Activated CD4-positive, alpha-beta T cell treated with anti-CD3 and anti-CD28 coated beads, Interleukin-2, amount 10 ng/mL, durations not matched to agents 24 days and 14 days (primary cell): Measurements from ENCODE around the gene ELP1. TPM values are rescaled to one million over a fixed set of nuclear protein-coding genes. Genes with fewer than 3 reads are reported as not detected.
"Not testable (repeated sequence)": the region's sequence is repeated elsewhere in the genome, so short reads cannot be mapped to it uniquely, and the experiment has no call there.

Experiments used
- DNase-seq: peaks from one replicate; pipeline ENCODE4 v3.0.0; 2022
- H3K27ac Mint-ChIP-seq: one replicate; pipeline ENCODE4 v1.8.0; 2022; ENCODE audit warnings: mild to moderate bottlenecking, mixed read lengths
- H3K27me3 Mint-ChIP-seq: one replicate; pipeline ENCODE4 v1.8.0; 2022; ENCODE audit warnings: mixed read lengths
- H3K36me3 Mint-ChIP-seq: one replicate; pipeline ENCODE4 v1.8.0; 2022; ENCODE audit warnings: low read depth, mild to moderate bottlenecking, mixed read lengths
- H3K4me1 Mint-ChIP-seq: one replicate; pipeline ENCODE4 v1.8.0; 2021; ENCODE audit warnings: mixed read lengths
- H3K4me3 Mint-ChIP-seq: one replicate; pipeline ENCODE4 v1.8.0; 2022; ENCODE audit warnings: mild to moderate bottlenecking, moderate library complexity, mixed read lengths
- H3K9me3 Mint-ChIP-seq: one replicate; pipeline ENCODE4 v1.8.0; 2021; ENCODE audit warnings: mixed read lengths
- intact Hi-C: fragments of 100-400 bp; cut with micrococcal nuclease; formaldehyde crosslinking; loops from one replicate; pipeline ENCODE4 v1.15.1; 2023
- total RNA-seq: library from RNA; stranded (reverse); gene quantifications from 2 replicates; pipeline ENCODE4 v1.2.3, GENCODE V29; 2022

The ELP1 gene
- total RNA-seq, 1 donor from 2014 or later, result 35.2 TPM

DNA sequence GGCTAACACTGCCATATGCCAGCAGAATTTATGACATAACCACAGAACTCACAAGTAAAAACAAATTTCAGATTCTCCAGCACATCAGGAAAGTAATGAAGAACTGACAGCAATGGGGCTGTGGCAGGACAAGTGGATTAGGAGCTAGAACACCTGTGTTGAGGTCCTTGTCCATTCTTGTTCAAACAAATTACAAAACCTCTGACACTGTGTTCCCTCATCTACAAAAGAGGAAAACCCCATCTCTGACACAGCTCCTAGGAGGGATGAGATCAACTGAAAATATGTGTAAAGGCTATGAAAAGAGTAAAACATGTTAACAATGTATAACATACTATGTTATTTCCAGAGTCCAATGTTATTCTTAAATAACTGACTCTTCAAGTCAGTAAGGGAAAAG, 23.5 kb downstream of the ELP1 start:
- intact Hi-C loops, result no loop called here
- Mint-ChIP-seq H3K27me3 (no peaks in the 10 kb centered on the region), H3K9me3 (no peaks in the 10 kb centered on the region), H3K36me3 (peaks cover 52% of the 10 kb centered on the region), H3K4me3 (no peak overlapping the region), H3K4me1 (peaks cover 8% of the 10 kb centered on the region), H3K27ac (no peak overlapping the region)
- DNase-seq, result no peak

DNA sequence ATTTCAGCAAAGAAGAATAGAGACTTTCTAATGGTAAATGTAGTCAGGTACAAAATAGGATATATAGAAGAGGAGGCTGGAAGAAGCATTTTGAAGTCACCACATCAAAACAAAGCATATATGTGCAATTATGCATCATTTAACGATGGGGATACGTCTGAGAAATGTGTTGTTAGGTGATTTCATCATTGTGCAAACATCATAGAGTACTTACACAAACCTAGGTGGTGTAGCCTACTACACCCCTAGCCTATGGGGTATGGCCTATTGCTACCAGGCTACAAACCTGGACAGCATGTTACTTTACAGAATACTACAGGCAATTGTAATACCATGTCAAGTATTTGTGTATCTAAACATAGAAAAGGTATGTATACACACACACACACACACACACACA, 28.4 kb downstream of the ELP1 start:
- H3K36me3 Mint-ChIP-seq, result peaks cover 59% of the 10 kb centered on the region
- H3K27me3 Mint-ChIP-seq, result no peaks in the 10 kb centered on the region
- peaks cover 2% of the 10 kb centered on the region for H3K4me1 Mint-ChIP-seq
- H3K9me3 Mint-ChIP-seq, result no peaks in the 10 kb centered on the region
- H3K4me3 Mint-ChIP-seq, result no peak overlapping the region
- DNase-seq, result no peak
- intact Hi-C loops, result no loop called here
- no peak overlapping the region for H3K27ac Mint-ChIP-seq

DNA sequence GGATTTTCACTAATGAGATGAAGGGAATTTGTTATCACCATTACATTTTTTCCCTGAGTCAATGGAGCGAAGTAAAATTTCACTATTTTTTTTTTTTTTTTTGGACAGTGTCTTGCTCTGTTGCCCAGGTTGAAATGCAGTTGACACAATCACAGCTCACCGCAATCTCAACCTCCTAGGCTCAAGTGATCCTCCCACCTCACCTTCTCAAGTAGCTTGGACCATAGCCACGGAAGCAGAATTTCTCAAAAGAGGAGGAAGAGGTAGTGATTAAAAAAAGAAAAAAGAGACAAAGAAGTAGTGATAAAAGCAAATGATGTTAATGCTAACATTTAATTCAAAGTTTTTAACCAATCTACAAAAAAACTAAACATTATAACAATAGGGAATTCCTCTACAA, 29.8 kb downstream of the ELP1 start:
- intact Hi-C loops, result no loop called here
- Mint-ChIP-seq H3K9me3 (no peaks in the 10 kb centered on the region), H3K4me3 (no peak overlapping the region), H3K27ac (no peak overlapping the region), H3K36me3 (peaks cover 58% of the 10 kb centered on the region), H3K4me1 (peaks cover 2% of the 10 kb centered on the region), H3K27me3 (no peaks in the 10 kb centered on the region)
- no peak for DNase-seq

DNA sequence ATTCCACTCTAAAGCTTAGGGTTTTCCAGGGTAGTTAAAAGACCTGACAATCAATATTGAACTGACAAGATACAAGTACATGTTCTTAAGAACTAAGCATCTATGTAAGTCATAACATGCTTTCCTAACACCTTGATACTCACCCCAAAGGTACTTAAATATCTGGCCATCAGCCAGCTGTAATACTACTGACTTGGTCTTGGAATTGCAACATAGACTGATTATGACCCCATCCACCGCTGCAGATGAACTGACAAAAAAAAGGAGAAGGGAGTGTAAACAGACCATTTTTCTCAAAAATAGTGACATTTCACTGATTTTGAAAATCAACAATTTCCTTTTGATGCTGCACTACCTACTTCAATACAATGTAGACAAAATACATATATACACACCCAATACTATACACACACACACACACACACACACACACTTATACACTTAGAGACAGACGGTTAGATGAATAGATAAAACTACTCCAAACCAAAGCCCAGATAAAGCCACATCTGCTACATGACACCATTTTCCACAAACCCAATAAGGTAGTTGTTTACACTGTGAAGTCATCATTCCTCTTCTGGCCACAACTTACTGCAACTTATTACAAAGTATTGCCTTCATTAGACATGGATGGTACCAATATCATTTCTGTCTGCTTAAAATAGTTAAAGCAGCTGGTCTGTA, 30.4 kb downstream of the ELP1 start:
- Mint-ChIP-seq H3K36me3 (peaks cover 56% of the 10 kb centered on the region), H3K4me3 (no peak overlapping the region), H3K9me3 (no peaks in the 10 kb centered on the region), H3K4me1 (peaks cover 2% of the 10 kb centered on the region), H3K27me3 (no peaks in the 10 kb centered on the region), H3K27ac (no peak overlapping the region)
- no peak for DNase-seq
- intact Hi-C loops, result no loop called here

DNA sequence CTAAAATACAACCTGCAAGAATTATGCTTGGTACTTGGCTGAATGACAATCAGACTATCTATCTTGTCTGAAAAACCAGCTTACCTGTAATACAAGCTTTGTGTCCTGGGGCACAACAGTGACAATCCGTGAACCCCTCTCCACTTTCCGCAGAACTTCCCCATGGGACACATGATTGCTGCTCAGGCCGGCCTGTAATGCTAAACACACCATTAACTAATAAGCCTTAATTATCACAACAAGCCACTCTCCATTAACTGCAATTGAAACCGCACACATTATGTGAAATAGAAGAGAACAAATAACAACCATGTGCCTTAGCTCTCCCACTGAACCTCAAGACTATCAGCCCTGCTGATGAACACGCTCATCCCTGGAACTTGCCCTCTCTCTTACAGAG, 33.7 kb downstream of the ELP1 start:
- Mint-ChIP-seq H3K9me3 (no peaks in the 10 kb centered on the region), H3K4me3 (no peak overlapping the region), H3K27me3 (no peaks in the 10 kb centered on the region), H3K36me3 (peaks cover 54% of the 10 kb centered on the region), H3K4me1 (peaks cover under 1% of the 10 kb centered on the region), H3K27ac (no peak overlapping the region)
- no peak for DNase-seq
- intact Hi-C loops, result no loop called here

DNA sequence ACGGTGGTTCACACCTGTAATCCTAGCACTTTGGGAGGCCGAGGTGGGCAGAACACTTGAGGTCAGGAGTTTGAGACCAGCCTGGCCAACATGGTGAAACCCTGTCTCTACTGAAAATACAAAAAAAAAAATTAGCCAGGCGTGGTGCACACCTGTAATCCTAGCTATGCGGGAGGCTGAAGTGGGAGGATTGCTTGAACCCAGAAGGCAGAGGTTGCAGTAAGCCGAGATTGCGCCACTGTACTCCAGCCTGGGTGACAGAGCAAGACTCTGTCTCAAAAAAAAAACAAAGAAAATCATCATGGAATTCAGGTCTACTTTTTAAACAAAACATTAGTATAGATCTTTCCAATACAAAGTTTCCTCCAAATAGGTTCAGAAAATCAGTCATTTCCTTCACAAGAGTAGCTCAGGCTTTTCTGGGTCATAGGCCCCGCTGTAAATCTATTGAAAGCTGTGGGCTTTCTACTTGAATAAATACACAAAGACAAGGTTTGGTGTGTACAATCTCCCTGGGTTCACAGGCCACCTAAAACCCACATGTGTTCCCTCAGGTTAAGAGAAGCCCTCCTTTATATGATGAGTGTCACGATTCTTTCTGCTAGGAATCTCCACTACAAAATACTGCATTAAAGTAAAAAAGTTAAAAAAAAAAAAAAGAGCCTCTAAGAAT, 34.8 kb downstream of the ELP1 start:
- H3K4me3 Mint-ChIP-seq, intact Hi-C loops, H3K9me3 Mint-ChIP-seq, DNase-seq, H3K27me3 Mint-ChIP-seq, H3K27ac Mint-ChIP-seq, H3K4me1 Mint-ChIP-seq: not testable (repeated sequence)
- H3K36me3 Mint-ChIP-seq, result peaks cover 53% of the 10 kb centered on the region

DNA sequence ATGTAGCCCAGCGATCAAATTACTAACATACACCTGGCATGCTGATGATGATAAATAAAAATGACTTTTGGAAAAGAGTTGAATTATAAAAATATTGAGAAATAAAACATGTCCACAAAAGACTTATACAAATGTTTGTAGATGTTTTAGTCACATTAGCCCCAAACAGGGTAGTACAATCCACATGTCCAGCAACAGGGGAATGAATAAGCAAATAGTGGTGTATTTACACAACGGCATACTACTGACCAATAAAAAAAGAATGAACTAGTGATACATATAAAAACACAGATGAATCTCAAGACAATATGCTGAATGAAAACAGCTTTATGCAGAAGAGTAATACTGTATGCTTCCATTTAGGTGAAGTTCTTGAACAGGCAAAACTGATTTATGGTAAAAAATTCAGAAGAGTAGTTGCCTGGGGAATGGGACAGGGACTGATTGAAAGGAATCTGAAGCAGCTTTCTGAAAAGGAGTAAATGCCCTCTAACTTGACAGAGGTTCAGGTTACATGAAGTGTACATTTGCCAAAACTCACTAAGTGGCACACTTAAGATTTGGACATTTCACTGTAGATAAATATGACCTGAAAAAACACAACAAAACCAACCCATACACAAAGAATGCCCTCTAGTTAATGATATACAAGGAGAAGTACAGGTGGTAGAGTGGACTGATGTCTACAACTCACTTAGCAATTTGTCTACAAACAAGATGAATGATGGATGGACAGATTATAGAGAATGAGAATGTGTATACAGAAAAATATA, 36.4 kb downstream of the ELP1 start:
- Mint-ChIP-seq H3K9me3 (no peaks in the 10 kb centered on the region), H3K27me3 (no peaks in the 10 kb centered on the region), H3K27ac (no peak overlapping the region), H3K4me3 (no peak overlapping the region), H3K4me1 (no peaks in the 10 kb centered on the region), H3K36me3 (peaks cover 51% of the 10 kb centered on the region)
- no peak for DNase-seq
- intact Hi-C loops, result no loop called here

DNA sequence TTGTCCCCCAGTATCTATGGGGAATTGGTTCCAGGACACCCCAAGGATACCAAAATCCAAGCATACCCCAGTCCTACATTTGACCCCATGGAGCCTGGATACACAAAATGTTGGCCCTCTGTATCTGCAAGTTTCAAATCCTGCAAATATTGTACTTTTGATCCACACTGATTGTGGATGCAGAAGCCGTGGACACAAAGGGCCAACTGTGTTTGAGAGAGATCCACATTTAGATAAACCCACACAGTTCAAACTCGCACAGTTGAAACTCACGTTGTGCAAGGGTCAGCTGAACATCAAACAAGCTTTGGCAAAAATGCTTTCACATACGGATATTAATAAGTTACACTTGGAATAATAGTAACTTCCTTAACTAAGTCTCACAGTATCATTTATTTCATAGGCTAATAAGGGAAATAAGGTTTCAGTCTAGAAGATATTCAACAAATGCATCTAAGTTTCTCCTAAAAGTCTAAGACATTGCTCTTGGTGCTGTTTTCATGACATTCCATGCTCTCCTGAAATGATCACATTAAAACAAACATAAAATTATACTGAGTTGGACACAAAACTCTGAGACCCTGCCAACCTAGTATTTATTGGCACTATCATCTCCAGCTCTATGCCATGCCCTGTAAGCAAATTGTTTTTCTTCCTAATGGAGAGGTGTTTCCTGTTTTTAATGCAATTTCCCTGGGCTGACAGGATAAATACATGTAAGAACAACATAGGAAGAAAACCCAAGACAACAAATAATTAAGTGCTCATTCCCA, 39.5 kb downstream of the ELP1 start:
- Mint-ChIP-seq H3K36me3 (peaks cover 53% of the 10 kb centered on the region), H3K4me1 (no peaks in the 10 kb centered on the region), H3K27me3 (no peaks in the 10 kb centered on the region), H3K4me3 (no peak overlapping the region), H3K27ac (no peak overlapping the region), H3K9me3 (no peaks in the 10 kb centered on the region)
- intact Hi-C loops, result no loop called here
- no peak for DNase-seq

DNA sequence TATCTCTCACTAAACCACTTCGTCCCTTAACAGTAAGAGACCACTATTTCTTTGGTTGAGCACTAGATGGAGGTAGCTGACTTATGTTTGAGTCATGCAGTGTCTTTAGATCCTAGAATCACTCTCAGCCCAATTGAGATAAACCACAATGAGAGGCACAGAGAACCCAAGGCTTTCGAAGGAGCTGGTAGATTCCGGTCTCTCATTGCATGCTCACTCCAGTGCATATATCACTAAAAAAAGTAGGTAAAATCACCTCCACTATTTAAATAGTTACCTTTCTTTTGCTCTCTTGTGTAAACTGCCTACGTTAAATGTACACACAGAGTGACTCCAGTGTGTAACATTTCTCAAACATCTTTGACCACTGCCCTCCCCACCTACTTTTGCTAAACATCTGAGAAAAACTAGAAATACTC, 44.3 kb downstream of the ELP1 start:
- Mint-ChIP-seq H3K4me3 (no peak overlapping the region), H3K27ac (no peak overlapping the region), H3K4me1 (peaks cover 11% of the 10 kb centered on the region), H3K9me3 (no peaks in the 10 kb centered on the region), H3K36me3 (peaks cover 50% of the 10 kb centered on the region), H3K27me3 (no peaks in the 10 kb centered on the region)
- intact Hi-C loops, result loop anchor here (5.0 to 10.0 kb wide), 2 partner anchors 123 to 525 kb away; partner anchors contain the start of gene CTNNAL1
- DNase-seq, result no peak

DNA sequence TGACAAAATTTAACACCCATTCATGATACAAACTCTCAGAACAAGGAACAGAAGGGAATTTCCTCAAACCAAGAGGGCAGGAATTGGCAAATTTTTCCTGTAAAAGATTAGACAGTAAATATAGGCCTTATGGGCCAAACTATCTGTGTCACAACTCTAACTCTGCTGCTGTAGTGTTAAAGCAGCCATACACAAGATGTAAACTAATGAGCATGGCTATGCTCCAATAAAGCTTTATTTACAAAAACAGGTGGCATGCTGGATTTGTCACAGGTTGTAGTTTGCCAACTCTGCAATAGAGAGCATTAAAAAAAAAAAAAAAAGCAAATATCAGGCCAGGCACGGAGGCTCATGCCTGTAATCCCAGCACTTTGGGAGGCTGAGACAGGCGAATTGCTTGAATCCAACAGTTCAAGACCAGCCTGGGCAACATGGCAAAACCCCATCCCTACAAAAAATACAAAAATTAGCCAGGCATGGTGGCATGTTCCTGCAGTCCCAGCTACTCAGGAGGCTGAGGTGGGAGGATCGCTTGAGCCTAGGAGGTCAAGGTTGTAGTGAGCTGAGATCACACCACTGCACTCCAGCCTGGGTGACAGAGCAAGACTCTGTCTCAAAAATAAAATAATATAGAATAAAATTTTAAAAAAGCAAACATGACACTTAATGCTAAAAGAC, 47.2 kb downstream of the ELP1 start:
- H3K9me3 Mint-ChIP-seq, H3K4me3 Mint-ChIP-seq, H3K27me3 Mint-ChIP-seq, DNase-seq: not testable (repeated sequence)
- Mint-ChIP-seq H3K27ac (peak overlapping the region; percentile 89), H3K36me3 (peaks cover 45% of the 10 kb centered on the region), H3K4me1 (peaks cover 11% of the 10 kb centered on the region)
- intact Hi-C loops, result loop anchor here (1.0 to 10.0 kb wide), 3 partner anchors 48 to 528 kb away; partner anchors contain the start of genes ABITRAM, CTNNAL1 and ELP1

DNA sequence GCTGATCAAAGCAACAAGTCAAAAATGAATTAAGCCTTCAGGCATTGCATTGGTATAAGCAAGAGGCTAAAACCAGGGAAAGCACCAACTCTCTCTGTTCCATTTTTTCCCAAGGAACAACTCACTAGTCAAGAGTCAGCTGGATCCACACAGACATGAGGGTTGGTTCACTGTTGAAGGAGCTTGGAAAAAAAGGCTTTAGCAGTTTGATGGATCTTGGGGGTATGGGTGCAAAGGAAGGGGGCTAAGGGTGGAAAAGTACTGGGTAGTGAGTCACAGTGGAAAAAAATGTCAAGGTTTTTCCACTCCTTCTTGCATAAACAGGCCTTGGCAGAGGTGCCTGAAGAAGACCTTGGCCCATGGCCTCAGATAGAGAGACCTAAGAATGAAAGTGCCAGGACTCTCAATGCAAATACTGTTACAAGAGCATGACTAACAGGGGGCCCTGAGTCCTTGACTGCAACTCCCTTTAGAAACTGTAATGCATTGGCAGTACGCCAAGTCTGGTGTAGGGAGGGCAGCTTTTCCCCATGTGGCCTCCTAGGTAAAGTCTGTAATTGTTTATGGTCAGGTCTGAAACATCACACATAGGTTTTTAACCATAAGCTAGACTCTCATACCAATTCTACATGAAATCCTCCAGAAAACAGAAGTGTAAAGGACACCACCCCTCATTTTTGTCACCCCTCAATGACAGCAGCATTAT, 48.1 kb downstream of the ELP1 start:
- no peaks in the 10 kb centered on the region for H3K9me3 Mint-ChIP-seq
- H3K4me3 Mint-ChIP-seq, result peak overlapping the region; percentile 54
- H3K27ac Mint-ChIP-seq, result peak overlapping the region; percentile 89
- intact Hi-C loops, result loop anchor here (1.0 to 10.0 kb wide), 3 partner anchors 49 to 529 kb away; partner anchors contain the start of genes ABITRAM, CTNNAL1 and ELP1
- H3K27me3 Mint-ChIP-seq, result no peaks in the 10 kb centered on the region
- DNase-seq, result peak; percentile 59
- peaks cover 11% of the 10 kb centered on the region for H3K4me1 Mint-ChIP-seq
- peaks cover 41% of the 10 kb centered on the region for H3K36me3 Mint-ChIP-seq

DNA sequence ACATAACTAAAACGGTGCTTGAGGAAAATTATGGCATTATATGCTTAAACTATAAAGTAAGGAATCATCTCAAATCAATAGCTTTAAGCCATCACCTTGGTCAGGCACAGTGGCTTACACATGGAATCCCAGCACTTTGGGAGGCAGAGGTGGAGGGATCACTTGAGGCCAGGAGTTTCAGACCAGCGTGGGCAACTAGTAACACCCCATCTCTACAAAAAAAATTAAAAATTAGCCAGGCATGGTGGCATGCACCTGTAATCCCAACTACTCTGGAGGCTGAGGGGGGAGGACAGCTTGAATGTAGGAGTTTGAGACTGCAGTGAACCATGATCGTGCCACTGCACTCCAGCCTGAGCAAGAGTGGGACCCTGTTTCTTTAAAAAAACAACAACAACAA, 49.2 kb downstream of the ELP1 start:
- Mint-ChIP-seq H3K27ac (no peak overlapping the region), H3K36me3 (peaks cover 36% of the 10 kb centered on the region), H3K9me3 (no peaks in the 10 kb centered on the region), H3K4me3 (no peak overlapping the region), H3K4me1 (peaks cover 11% of the 10 kb centered on the region), H3K27me3 (no peaks in the 10 kb centered on the region)
- DNase-seq, result no peak
- intact Hi-C loops, result loop anchor here (5.0 to 10.0 kb wide), 2 partner anchors 128 to 530 kb away; partner anchors contain the start of gene CTNNAL1
